H1 (cell line): ENCODE measurements around the gene MYRIP. TPM values are rescaled to one million over a fixed set of nuclear protein-coding genes. Genes with fewer than 3 reads are reported as not detected.

Experiments used
- BCL11A ChIP-seq, 2 experiments: IDR thresholded peaks; one replicate each; pipeline ENCODE4 v1.6.1; 2011; ENCODE audit warnings: low read depth in 2 of 2, low read length in 2 of 2, mild to moderate bottlenecking in 2 of 2
- BRCA1 ChIP-seq: IDR thresholded peaks from 2 replicates; pipeline ENCODE4 v1.6.1; 2012; ENCODE audit warnings: low read depth, low read length, improper control_type of control experiment
- NRF1 ChIP-seq: IDR thresholded peaks from 2 replicates; pipeline ENCODE4 v1.6.1; 2011; ENCODE audit warnings: mild to moderate bottlenecking, low read depth, low read length, improper control_type of control experiment
- SIN3A ChIP-seq, 2 experiments: IDR thresholded peaks in 1 of 2; conservative IDR thresholded peaks in 1 of 2; 2 replicates each; pipeline ENCODE4 v1.6.1; 2011 to 2012; ENCODE audit warnings: low read length in 2 of 2, improper control_type of control experiment in 1 of 2, low read depth in 1 of 2, mild to moderate bottlenecking in 1 of 2
- polyA plus RNA-seq, 7 experiments: library from polyadenylated mRNA; depleted of rRNA in 3 of 7; stranded (reverse) in 5 of 7; unstranded in 2 of 7; fragments of >200 nt in 5 of 7; fragments of 200-250 nt in 2 of 7; gene quantifications; 1 replicate in 5 of 7; 2 replicates in 1 of 7; 4 replicates in 1 of 7; pipeline versions ENCODE4 v1.2.1 to v1.2.3, GENCODE V29; 2011 to 2013; ENCODE audit warnings: missing spikeins in 2 of 7, mixed read lengths in 2 of 7
- total RNA-seq: library from RNA; stranded (reverse); fragmentation: NEBNext Ultra II Directional; extraction: Animal tissue kit (Norgen Biotek cat#: 25700); gene quantifications from 2 replicates; pipeline ENCODE4 v1.2.1, GENCODE V29; 2021
- TF ChIP-seq, protein P1 (sequence below), 3 experiments: IDR thresholded peaks; 1 replicate in 2 of 3; 2 replicates in 1 of 3; pipeline versions ENCODE4 v1.5.1 to v1.6.1; 2011; ENCODE audit warnings: low read length in 3 of 3, mild to moderate bottlenecking in 3 of 3, inconsistent platforms in 2 of 3, low read depth in 1 of 3, moderate library complexity in 1 of 3; ENCODE audit not compliant: insufficient read depth in 1 of 3; ENCODE audit errors: control extremely low read depth in 1 of 3

MYRIP gene
- total and polyA plus RNA-seq, 2 of the 8 experiments (the other 6 are each of a cell fraction or from before 2014, with no cell fraction given) = 0.54 to 4.3 TPM

DNA sequence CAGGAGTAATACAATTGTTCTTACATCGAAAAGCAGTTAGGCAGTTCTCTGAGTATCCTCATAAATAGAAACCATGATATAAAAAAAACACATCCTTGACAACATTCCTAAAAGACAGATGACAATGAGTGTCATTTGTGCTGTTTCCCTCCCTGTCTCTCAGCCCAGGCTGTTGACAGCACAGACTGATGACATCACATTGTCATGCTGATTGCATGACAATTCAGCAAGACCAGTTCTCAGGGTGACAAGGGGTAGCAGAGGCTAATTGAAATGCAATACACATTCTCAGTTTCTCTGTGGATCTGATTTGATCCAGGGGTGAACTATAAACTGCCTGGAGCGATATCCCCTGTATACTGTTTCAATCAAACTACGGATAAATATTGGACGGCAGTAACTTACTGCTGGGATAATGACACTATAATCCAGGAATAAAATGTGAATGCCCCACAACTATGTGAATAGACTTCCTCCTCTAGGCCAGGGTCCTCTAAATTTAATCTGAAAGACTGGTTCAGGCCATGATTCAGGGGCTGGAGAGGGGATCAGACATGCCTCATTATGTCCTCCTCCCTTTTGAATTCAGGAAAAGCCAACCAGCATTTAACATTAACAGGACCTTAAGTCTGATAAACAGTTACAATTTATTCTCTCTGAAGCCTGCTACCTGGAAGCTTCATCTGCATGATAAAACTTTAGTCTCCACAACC, 483.4 kb downstream of the MYRIP start (continued):
- TF ChIP-seq NRF1 (no peak), SIN3A (conservative IDR thresholded peaks at IDR 0.05 in 1 of 2, IDR thresholded peaks at IDR 0.05 in 1 of 2; ENCODE audit: low read depth in 1 of 2, low read length in 2 of 2) (peak; percentile 28 to 87; a peak in 2 of 4 replicates), BRCA1 (no peak), BCL11A (IDR thresholded peaks at IDR 0.05; ENCODE audit: low read depth in 2 of 2, low read length in 2 of 2) (peak in 1 of 2 experiments; percentile 23)
- TF ChIP-seq, protein P1, sequence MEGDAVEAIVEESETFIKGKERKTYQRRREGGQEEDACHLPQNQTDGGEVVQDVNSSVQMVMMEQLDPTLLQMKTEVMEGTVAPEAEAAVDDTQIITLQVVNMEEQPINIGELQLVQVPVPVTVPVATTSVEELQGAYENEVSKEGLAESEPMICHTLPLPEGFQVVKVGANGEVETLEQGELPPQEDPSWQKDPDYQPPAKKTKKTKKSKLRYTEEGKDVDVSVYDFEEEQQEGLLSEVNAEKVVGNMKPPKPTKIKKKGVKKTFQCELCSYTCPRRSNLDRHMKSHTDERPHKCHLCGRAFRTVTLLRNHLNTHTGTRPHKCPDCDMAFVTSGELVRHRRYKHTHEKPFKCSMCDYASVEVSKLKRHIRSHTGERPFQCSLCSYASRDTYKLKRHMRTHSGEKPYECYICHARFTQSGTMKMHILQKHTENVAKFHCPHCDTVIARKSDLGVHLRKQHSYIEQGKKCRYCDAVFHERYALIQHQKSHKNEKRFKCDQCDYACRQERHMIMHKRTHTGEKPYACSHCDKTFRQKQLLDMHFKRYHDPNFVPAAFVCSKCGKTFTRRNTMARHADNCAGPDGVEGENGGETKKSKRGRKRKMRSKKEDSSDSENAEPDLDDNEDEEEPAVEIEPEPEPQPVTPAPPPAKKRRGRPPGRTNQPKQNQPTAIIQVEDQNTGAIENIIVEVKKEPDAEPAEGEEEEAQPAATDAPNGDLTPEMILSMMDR (IDR thresholded peaks at IDR 0.05; ENCODE audit: control extremely low read depth in 1 of 3, insufficient read depth in 1 of 3, low read depth in 1 of 3, low read length in 3 of 3) = no peak
